ENCODE measurements around the gene GFI1. TPM values are rescaled to one million over a fixed set of nuclear protein-coding genes. Genes with fewer than 3 reads are reported as not detected.
"Not testable (repeated sequence)": the region's sequence is repeated elsewhere in the genome, so short reads cannot be mapped to it uniquely, and the experiment has no call there.

GFI1 gene
- total RNA-seq, 1 donor from 2014 or later: not detected

- no peak for DNase-seq
Measured at GRCh38 chr1:92464588-92465255, 22.0 kb downstream of the GFI1 start.

- no peak for DNase-seq
Measured at GRCh38 chr1:92461364-92462097, 25.2 kb downstream of the GFI1 start.

- no peak for DNase-seq
Measured at GRCh38 chr1:92459871-92460320, 26.8 kb downstream of the GFI1 start.

DNA sequence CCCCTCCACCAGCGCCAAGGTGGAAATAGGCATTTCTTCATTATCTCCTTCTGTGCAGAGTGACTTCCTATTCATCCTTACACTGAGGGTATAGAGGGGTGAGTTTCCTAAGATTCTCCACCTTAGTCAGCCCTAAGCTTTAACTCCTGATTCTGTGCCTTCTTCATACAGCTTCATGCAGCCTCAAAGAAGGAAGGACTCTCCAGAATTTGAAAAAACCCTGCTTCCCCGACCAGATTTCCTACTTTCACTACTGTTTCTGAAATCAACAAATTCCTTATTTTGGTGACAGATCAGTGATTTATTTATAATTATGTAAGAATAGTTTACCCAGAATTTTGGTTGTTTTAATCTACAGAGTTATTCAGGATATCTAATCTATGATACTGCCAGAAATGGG lies 28.6 kb downstream of the GFI1 start:
- no peak for DNase-seq

GRCh38 chr1:92447976-92448375 lies 38.7 kb downstream of the GFI1 start:
- no peak for DNase-seq

DNA sequence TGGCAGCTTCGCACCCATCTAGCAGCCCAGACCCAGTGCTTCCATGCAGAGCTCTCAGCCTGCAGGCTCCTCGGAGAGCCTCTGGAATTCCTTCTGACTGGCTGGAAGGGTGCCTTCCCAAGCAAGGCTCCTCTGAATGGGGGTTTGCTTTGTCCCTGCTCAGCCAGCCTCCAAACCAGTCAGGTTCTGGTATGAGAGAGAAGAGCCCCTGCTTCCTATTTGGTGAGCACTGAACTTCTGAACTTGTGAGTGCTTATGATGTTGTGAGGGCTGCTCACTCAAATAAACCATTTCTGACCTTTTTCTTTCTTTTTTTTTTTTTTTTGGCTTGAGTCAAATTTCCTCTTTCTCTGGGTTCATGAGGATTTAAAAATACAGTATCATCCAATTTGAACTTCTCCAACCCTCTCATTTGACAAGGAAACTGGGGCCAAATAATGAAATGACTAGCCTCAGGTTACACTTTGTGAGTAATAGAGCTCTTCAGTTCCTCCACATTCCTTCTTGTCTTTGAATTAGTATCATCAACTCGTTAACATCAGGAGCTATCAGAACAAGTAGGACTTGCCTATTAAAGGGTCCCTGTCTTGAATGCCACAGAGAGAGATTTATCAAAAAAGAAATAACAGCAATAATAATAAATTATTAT lies 39.6 kb downstream of the GFI1 start:
- DNase-seq: no peak

DNA sequence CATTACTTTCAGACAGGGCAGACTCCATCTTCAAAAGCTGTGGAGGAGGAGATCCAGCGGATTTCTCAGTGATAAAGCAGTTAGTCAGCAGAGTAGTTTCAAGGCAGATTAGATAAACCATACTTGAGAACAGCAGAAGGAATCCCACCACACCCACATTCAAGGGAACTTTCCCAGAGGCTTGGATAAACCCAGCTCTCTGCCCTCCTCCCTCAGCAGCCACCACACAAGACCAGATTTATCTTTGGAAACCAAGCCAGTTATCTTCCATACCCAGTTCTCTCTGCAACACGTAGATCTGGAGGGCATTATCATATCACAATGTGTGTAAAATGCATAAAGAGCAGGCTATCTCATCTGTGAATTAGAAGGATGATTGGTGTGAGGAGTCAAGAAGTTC lies 40.2 kb downstream of the GFI1 start:
- no peak for DNase-seq

- DNase-seq: no peak
Measured at GRCh38 chr1:92445865-92446264, 40.9 kb downstream of the GFI1 start.

DNA sequence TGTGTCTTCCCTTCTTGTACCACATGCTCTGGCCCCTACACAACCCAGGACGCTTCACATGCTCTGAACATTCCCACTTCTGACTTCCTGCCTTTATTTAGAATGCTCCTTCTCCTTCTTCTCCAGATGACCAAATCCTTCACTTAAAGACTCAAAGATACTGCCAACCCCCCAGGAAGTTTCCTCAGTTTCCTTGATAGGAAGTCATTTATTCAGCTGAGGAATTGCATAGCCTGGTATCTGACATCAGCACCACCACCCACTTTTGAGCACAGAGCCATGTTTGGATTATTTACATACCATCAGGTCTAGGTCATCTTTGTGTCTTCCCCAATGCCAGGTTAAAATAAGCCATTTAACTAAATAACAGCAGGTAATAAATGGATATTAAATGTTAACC lies 42.4 kb downstream of the GFI1 start:
- no peak for DNase-seq

DNA sequence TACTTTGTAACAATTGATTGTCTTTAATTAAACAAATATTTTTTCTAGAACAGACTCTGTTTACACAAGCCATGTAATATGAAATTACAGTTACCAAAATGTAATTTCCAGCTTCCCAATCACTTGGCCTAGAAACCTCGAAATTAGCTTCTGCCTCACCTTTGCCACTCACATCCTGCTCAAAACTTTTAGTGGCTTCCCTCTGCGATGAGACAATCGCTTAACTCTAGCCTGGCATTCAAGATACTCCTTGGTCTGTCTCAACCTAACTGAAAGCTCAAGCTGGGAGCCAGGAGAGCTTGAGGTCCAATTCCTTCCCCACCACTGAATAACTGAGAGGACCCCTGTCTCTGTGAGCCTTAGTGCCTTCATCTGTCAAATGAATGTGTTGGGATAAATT lies 42.8 kb downstream of the GFI1 start:
- DNase-seq: no peak

GRCh38 chr1:92442351-92442750 lies 44.4 kb downstream of the GFI1 start:
- DNase-seq: no peak

- no peak for DNase-seq
Measured at GRCh38 chr1:92441697-92442342, 44.9 kb downstream of the GFI1 start.

DNA sequence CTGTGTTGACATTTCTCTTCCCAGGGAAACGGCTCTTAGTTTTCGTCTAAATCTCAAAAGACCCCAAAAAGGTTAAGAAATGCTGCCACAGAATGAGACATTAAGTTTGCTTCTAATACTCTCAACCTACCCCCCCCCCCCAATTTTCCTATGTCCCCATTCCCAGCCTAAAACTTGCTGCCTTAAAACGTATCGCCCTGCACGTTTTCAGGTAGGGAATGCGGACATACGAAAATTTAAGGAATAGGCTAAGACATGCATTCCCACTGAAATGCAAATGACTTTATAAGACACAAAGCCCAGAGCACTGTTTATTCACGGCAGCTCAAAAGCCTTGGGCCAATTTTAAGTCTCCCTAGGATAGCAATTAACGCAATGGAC lies 45.4 kb downstream of the GFI1 start:
- no peak for DNase-seq

- no peak for DNase-seq
Measured at GRCh38 chr1:92439291-92439690, 47.4 kb downstream of the GFI1 start.

GRCh38 chr1:92434572-92434971 lies 52.2 kb downstream of the GFI1 start:
- not testable (repeated sequence) for DNase-seq

DNA sequence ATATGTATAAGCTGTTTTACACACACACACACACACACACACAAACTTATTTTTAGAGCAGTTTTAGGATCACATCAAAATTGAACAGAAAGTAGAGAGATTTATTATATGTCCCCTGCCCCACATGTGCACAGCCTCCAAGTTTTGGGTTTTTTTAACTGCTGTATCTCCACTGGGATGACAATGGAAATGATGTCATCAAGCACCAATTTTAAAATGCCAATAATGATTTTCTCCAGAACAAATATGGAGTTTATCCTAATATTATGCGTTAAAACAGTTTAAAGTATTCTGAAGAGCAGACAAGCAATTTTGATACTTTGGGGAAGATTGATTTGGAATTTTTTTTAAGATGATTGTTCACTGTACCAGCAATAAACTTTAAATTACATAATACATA lies 56.7 kb downstream of the GFI1 start:
- no peak for DNase-seq

DNA sequence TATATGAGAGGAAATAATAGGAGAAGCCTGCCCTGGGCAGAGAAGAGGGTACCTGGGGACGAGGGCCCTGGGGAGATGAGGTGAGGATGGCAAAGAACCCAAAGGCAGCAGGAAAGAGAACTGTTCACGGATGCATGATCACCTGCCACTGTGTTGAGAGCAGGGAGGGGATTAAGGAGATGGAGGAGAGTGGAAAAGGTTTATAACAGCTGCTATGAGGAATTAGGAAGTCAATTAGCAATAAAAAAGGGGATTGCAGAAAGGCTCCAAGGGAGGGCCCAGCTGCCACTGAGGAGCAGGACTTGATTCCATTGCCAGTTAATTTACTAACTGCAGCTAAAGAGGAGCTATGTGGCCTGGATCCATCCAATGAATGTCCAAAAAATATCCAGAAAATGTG lies 61.1 kb downstream of the GFI1 start:
- no peak for DNase-seq

Other genes with a start within 250 kb of the GFI1 start
- gene GLMN, start 187.9 kb downstream of the GFI1 start, total RNA-seq: 42.6 TPM
- 41.5 TPM for gene RPAP2, start 187.9 kb downstream of the GFI1 start, total RNA-seq